SW480 (cell line): Measurements from ENCODE around the gene PRR16.

ENCODE experiments used
- DNase-seq: peaks from one replicate; pipeline ENCODE4 v3.0.0-alpha.2; 2016; ENCODE audit warnings: low spot score

PRR16 gene

GRCh38 chr5:120516805-120517204 is 52.7 kb downstream of the PRR16 start:
- DNase-seq: no peak

GRCh38 chr5:120517607-120518252 is 53.6 kb downstream of the PRR16 start:
- DNase-seq: no peak

GRCh38 chr5:120518581-120518980 is 54.5 kb downstream of the PRR16 start:
- no peak for DNase-seq

GRCh38 chr5:120527251-120527650 is 63.2 kb downstream of the PRR16 start:
- no peak for DNase-seq

- DNase-seq: no peak
These were observed 64.5 kb downstream of the PRR16 start for GRCh38 chr5:120528609-120529008.

- no peak for DNase-seq
These were observed 65.3 kb downstream of the PRR16 start for GRCh38 chr5:120529386-120529785.

GRCh38 chr5:120531215-120531614 is 67.1 kb downstream of the PRR16 start:
- DNase-seq: no peak

- no peak for DNase-seq
These were observed 68.7 kb downstream of the PRR16 start for GRCh38 chr5:120532835-120533234.

GRCh38 chr5:120533581-120533980 is 69.5 kb downstream of the PRR16 start:
- no peak for DNase-seq

- no peak for DNase-seq
These were observed 71.8 kb downstream of the PRR16 start for GRCh38 chr5:120535900-120536299.

GRCh38 chr5:120538149-120538548 is 74.0 kb downstream of the PRR16 start:
- DNase-seq: no peak

GRCh38 chr5:120538644-120539043 is 74.5 kb downstream of the PRR16 start:
- no peak for DNase-seq

GRCh38 chr5:120539471-120539870 is 75.4 kb downstream of the PRR16 start:
- peak; percentile 54 for DNase-seq

- no peak for DNase-seq
These were observed 76.0 kb downstream of the PRR16 start for GRCh38 chr5:120540097-120540496.

- DNase-seq: no peak
These were observed 79.9 kb downstream of the PRR16 start for GRCh38 chr5:120544043-120544442.

GRCh38 chr5:120545007-120545406 is 80.9 kb downstream of the PRR16 start:
- DNase-seq: no peak

GRCh38 chr5:120545951-120546350 is 81.9 kb downstream of the PRR16 start:
- no peak for DNase-seq

GRCh38 chr5:120546922-120547321 is 82.8 kb downstream of the PRR16 start:
- no peak for DNase-seq

- DNase-seq: no peak
These were observed 86.3 kb downstream of the PRR16 start for GRCh38 chr5:120550358-120550757.

- no peak for DNase-seq
These were observed 88.5 kb downstream of the PRR16 start for GRCh38 chr5:120552638-120553037.

- DNase-seq: no peak
These were observed 91.2 kb downstream of the PRR16 start for GRCh38 chr5:120555345-120555744.

- no peak for DNase-seq
These were observed 99.9 kb downstream of the PRR16 start for GRCh38 chr5:120564013-120564412.

- no peak for DNase-seq
These were observed 103.0 kb downstream of the PRR16 start for GRCh38 chr5:120567066-120567465.

GRCh38 chr5:120567921-120568320 is 103.8 kb downstream of the PRR16 start:
- no peak for DNase-seq

- no peak for DNase-seq
These were observed 104.6 kb downstream of the PRR16 start for GRCh38 chr5:120568711-120569110.
